NCI-H1694 treated with DMSO at 0.1 percent for 48 hours (cell line): ENCODE measurements around the gene UBR7.

Experiments
- DNase-seq: peaks from one replicate; lab custom pipeline; 2025; lab: John Stamatoyannopoulos, UW

The UBR7 gene

DNA sequence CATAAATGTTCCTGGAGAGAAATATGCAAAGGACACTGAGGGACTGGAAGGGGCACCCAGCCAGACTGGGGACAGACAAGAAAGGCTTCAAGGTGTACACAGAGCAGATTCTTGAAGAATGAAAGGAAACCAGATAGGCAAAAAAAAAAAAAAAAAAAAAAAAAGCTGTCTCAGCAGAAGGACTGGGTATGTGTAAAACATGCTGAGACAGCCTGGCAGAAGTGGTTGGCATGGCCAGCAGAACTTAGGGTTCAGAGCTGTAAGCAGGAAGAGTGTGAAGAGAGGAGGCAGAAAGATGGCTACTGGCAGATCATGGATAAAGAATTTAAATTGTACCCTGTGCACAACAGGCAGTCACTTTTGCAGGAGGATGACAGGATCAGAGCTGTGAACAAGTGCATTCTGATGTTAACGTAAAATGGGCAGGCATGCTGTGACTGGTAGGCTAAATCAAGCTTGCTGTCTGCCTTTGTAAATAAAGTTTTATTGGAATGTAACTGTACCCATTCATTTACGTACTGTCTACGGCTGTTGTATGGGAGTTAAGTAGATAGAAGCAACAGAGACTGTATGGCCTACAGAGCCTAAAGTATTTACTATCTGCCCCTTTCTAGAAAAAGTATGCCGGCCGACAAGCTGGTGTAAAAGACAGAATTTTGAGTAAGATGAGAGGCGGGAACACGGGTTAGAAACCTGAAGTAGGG is 42.2 kb downstream of the UBR7 start:
- no peak for DNase-seq

DNA sequence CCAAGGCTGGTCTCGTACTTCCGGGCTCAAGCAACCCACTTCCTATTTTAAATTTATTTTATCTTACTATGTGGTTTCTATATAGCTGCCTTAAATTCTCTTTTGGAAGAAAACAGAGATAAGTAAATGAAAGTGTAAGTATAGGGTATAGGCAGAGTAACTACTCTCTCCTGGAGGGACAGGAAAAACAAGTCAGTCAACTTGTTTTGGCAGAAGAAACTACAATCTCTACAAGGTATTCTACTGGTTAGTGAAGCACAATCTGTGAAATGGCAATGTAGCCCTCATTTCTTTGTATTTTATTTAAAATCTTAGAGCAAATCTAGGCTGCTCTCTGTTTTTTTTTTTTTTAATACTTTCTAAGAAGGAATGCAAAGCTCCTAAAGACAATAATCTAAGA is 55.4 kb downstream of the UBR7 start:
- DNase-seq = no peak

DNA sequence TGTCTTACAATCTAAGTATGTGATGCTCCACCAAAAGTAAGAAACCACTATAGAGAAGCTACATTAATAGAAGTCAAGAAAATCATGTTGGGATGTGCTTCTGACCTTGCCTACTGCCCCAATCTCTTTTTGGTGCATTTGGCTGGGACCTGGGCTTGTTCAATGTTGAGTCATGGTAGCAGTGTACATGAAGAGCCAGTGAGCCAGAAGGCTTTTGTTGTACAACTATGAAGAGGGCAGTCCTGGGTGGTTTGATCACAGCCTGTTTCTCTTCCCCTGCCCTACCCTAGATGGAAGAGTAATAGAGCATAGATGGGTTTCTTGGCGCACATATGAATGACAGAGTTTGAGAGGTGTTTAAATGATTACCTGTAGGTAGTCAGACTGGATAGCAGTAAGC is 56.4 kb downstream of the UBR7 start:
- no peak for DNase-seq

DNA sequence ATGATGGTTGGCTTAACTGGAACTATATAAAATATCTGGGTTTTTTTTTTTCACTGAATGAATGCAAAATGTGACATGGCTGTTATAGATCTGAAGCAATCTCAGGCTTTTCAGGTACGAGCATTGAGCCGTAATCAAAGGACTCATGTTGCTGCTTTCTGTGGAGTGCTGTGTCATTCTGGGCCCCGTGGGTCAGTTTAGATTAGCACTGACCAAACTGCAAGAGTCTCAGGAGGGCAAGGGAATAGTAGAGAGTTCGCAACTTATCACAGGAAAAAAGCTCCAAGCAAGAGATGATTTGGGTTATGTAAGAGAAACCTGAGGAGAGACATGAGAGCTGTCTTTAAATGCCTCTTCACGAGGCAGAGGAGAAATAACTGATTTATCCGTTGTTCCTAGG is 59.1 kb downstream of the UBR7 start:
- DNase-seq = no peak

DNA sequence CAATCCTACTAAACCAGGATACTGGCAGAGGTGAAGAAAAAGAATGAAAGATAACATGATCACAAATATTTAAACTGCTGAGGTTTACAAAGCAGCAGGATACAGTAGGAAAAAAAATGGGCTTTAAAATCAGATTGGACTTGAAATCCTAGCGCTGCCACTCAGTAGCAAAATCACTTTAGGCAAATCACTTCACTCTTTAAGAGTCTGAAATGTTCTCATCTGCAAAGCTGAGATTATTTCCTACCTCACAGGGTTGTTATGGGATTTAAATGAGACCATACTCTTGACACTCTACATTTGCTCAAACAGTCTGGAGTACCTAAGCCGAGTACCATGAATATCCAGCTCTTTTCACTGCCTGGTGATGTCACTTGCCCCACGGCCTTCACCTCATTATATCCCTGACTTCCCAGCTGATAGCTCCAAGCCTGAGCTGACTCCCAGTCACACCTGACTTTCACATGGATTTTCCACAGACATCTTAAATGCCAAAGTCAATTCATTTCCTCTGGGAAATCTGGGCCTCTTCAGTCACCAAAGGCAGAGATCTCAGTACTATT is 60.2 kb downstream of the UBR7 start:
- DNase-seq = no peak

DNA sequence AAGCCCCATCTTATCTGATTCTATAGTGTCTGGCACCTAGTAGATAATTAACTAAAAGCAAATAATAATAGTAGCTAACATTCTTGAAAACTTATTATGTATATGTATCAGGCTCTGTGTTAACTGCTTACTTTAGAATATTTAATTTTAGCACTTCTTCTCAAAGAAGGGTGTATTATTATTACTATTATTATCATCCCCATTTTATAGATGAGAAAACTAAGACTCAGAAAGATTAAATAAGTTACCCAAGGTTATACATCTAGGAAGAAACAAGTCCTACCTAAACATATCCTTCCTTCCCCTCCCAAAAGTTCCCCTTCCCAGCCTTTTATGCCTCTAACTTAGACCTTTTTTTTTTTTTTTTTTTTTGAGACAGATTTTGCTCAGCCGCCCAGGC is 61.4 kb downstream of the UBR7 start:
- no peak for DNase-seq

DNA sequence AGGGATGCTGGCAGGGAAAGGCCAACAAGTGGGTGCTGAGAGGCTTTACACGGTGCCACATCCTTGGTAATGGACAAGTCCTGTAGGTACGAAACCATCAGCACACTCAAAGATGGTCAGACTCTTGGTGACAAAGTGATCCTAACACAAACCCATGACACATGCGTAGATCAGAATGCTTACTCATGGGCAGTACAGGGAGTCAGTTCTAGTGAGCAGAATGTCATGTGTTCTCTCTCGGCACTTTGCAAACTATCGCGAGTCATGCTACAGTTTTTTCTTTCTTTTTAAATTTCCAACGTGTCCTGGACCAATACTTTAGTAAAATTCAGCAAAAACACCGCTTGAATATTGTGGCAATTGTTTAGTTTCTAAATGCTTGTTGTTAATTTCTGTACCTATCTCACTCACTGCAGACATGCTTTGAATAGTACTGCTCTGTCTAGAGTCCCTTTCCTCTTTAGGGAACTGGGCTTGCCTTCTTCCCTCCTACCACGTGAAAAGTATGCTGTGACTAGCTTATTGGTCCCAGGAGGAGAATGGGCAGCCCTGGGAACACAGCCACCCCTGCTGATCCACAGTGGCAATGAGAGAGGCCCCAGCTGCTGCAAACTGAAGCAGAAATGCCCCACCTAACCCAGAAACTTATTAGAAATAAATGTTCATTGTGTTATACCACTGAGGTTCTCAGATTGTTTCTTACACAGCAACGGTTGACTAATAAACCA is 62.4 kb downstream of the UBR7 start:
- DNase-seq = no peak

DNA sequence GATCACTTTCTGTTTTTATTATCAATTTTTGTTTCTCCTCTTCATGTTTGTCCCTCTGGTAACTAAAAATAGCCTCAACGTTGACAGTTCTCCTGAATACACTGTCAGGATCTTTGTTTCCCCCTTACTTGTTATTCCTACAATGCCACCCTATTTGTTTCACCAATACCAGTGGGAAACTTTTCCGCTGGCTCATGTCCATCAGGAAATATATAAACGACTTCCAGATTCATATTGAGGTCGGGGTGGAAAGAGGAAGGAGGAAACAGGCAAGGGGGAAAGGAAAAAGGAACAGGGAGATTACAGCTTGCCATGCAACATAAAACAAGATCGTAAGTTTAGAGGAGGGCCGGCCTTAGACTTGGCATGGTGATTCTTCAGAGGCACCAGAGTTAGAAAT is 64.1 kb downstream of the UBR7 start:
- DNase-seq = no peak

DNA sequence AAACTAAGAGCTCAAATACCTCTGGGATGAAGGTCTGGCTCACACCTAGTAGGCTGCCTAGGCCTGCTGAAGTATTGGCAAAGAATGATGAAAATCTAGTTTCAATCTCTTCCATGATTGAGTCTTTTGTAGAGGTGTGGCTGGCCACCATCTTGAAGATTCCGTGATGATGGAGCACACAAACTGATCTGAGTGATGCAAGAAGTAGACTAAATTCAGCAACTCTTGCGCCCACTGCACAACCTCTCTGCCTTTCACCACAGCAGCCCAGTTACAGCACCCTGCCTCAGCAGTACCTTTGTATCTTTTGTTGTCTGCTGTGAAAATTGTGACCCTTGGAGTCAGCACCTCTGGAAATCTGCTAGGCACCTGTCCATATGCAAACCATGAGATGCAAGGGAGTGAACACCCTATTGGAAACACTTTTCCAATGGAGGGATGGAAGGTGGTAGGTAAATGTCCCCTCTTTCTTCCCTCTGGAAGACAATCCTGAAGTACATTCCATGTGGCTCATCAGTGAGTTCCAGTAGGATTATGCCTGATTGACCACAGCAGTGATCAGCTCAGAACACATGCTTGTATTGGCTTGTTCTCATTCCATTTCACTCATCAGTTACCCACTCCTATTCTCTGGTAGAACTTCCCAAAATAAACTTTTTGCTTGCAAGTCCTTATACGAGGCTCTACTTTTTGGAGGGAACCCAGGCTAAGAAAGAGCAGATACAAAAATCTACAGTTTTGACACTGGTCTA is 67.2 kb downstream of the UBR7 start:
- DNase-seq = no peak

DNA sequence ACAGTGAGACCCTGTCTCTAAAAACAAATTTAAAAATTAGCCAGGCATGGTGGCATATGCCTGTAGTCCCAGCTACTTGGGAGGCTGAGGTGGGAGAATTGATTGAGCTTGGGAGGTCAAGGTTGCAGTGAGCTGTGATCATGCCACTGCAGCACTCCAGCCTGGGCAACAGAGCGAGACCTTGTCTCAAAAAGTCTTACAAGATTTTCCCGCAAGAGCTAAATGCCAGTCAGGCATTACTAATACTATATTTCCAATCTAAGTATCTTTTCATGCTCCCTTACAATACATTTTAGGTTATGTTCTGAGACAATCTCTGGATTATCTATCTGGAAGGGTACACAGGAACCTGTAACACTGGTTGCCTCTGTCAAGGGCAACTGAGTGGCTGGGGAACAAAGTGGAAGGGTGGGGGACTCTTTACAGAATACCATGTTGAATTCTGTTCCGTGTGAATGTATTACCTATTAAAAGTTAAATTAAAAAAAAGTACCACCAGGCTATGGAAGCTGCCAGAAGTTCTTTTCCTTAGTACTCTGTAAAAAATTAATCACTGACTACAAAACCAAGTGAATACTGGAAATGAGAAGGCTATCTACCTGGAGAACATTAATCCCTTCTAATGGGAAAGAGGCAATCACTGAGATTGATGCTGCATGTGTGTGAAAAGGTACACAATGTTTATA is 69.1 kb downstream of the UBR7 start:
- no peak for DNase-seq
